ENCODE results near the gene E2F2. TPM values are rescaled to one million over a fixed set of nuclear protein-coding genes. Genes with fewer than 3 reads are reported as not detected.

E2F2 gene
- total and polyA plus RNA-seq, 2 of the 13 experiments (the other 11 are each of a cell fraction or from before 2014, with no cell fraction given) = 0.65 to 6.6 TPM

DNA sequence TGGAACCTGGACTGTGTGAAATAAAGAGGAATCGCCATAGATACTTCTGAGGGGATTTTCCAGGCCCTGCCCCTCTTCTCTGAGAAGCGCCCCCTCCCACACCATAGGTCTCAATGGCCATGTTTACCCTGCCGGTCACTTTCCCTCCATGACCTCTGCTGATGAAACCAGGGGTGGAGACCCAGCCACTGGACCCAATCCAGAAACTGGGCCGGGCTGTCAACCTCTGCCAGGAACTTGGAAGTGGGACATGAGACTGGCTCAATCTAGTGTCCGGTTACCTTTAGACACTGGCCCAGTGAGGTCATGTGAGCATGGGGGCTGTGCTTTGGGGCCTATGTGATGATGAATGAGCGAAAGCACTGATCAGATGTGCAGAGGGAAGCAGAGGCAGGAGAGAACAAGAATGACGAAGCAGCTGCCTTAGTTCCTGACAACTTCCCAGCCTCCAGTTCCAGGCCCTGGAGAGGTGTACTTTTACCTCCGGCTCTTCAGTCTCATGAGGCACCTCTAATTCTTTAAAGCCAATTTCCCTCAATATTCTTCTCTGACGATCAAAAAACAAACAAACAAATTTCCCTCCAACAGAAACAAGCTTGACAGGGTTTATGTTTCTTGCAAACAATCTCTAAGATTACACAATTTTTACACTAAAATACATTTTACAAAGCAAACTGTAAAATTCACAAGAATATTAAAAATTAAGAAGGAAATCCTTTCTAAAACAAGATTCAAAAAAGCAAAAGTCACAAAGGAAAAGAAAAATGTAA is 52.0 kb downstream of the E2F2 start (continued):
- TF ChIP-seq ZNF704 (CRISPR knock-in tag; IDR thresholded peaks at IDR 0.05; ENCODE audit: borderline replicate concordance) (no peak), SAFB2 (CRISPR knock-in tag; IDR thresholded peaks at IDR 0.05; ENCODE audit: borderline replicate concordance, low read depth) (no peak), DNMT3B (CRISPR knock-in tag; conservative IDR thresholded peaks at IDR 0.05) (no peak), RBM39 (IDR thresholded peaks at IDR 0.05; ENCODE audit: low read depth, low read length, poor library complexity, severe bottlenecking) (no peak), ZNF33B (CRISPR knock-in tag; IDR thresholded peaks at IDR 0.05) (no peak), ZBTB21 (CRISPR knock-in tag; IDR thresholded peaks at IDR 0.05) (peak; percentile 88; the same call in 1 of the 2 replicates), ZNF83 (CRISPR knock-in tag; IDR thresholded peaks at IDR 0.05; ENCODE audit: borderline replicate concordance) (no peak), PRPF4 (IDR thresholded peaks at IDR 0.05; ENCODE audit: low read depth, low read length, poor library complexity, severe bottlenecking) (no peak), RARA (CRISPR knock-in tag; IDR thresholded peaks at IDR 0.05) (peak; percentile 89), ZNF580 (CRISPR knock-in tag; IDR thresholded peaks at IDR 0.05; ENCODE audit: borderline replicate concordance, low read depth) (peak; percentile 54; the same call in 1 of the 2 replicates), AHR (CRISPR knock-in tag; IDR thresholded peaks at IDR 0.05) (no peak), ZNF383 (CRISPR knock-in tag; IDR thresholded peaks at IDR 0.05; ENCODE audit: borderline replicate concordance) (no peak), ZSCAN31 (CRISPR knock-in tag; IDR thresholded peaks at IDR 0.05; ENCODE audit: low read depth) (peak; percentile 77; the same call in 1 of the 2 replicates), ZFP91 (CRISPR knock-in tag; IDR thresholded peaks at IDR 0.05; ENCODE audit: borderline replicate concordance) (peak; percentile 41; the same call in 1 of the 2 replicates), MXD3 (CRISPR knock-in tag; IDR thresholded peaks at IDR 0.05) (no peak), ZNF235 (CRISPR knock-in tag; IDR thresholded peaks at IDR 0.05; ENCODE audit: borderline replicate concordance) (no peak), BCLAF1 (IDR thresholded peaks at IDR 0.05) (no peak)
- TF ChIP-seq, protein P1, sequence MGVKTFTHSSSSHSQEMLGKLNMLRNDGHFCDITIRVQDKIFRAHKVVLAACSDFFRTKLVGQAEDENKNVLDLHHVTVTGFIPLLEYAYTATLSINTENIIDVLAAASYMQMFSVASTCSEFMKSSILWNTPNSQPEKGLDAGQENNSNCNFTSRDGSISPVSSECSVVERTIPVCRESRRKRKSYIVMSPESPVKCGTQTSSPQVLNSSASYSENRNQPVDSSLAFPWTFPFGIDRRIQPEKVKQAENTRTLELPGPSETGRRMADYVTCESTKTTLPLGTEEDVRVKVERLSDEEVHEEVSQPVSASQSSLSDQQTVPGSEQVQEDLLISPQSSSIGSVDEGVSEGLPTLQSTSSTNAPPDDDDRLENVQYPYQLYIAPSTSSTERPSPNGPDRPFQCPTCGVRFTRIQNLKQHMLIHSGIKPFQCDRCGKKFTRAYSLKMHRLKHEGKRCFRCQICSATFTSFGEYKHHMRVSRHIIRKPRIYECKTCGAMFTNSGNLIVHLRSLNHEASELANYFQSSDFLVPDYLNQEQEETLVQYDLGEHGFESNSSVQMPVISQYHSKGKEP (CRISPR knock-in tag; IDR thresholded peaks at IDR 0.05) = no peak
- TF ChIP-seq, protein P2, sequence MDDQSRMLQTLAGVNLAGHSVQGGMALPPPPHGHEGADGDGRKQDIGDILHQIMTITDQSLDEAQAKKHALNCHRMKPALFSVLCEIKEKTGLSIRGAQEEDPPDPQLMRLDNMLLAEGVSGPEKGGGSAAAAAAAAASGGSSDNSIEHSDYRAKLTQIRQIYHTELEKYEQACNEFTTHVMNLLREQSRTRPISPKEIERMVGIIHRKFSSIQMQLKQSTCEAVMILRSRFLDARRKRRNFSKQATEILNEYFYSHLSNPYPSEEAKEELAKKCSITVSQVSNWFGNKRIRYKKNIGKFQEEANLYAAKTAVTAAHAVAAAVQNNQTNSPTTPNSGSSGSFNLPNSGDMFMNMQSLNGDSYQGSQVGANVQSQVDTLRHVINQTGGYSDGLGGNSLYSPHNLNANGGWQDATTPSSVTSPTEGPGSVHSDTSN (CRISPR knock-in tag; IDR thresholded peaks at IDR 0.05; ENCODE audit: borderline replicate concordance) = no peak

Measured in HepG2 (cell line).